ENCODE results near the gene CRACR2A.

CRACR2A gene

DNA sequence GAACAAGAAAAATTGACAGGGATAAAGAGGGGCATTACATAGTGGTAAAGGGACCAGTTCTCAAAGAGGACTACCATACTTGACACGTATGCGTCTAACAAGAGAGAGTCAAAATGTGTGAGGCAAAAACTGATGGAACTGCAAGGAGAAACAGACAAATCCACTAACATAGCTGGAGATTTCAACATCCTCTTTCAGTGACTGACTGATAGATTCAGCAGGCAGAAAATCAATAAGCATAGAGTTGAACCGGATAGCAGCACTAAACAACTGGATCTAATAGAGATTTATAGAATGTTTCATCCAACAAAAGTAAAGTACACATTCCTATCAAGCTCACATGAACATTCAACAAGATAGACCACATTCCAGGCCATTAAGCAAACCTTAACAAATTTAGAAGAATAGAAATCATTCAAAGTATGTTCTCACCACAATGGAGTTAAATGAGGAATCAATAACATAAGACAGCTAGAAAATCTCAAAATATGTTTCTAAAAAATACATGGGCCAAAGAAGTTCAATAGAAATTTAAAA is 16.1 kb upstream of the CRACR2A start:
- TF ChIP-seq, protein P1, sequence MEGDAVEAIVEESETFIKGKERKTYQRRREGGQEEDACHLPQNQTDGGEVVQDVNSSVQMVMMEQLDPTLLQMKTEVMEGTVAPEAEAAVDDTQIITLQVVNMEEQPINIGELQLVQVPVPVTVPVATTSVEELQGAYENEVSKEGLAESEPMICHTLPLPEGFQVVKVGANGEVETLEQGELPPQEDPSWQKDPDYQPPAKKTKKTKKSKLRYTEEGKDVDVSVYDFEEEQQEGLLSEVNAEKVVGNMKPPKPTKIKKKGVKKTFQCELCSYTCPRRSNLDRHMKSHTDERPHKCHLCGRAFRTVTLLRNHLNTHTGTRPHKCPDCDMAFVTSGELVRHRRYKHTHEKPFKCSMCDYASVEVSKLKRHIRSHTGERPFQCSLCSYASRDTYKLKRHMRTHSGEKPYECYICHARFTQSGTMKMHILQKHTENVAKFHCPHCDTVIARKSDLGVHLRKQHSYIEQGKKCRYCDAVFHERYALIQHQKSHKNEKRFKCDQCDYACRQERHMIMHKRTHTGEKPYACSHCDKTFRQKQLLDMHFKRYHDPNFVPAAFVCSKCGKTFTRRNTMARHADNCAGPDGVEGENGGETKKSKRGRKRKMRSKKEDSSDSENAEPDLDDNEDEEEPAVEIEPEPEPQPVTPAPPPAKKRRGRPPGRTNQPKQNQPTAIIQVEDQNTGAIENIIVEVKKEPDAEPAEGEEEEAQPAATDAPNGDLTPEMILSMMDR (IDR thresholded peaks at IDR 0.05): no peak

DNA sequence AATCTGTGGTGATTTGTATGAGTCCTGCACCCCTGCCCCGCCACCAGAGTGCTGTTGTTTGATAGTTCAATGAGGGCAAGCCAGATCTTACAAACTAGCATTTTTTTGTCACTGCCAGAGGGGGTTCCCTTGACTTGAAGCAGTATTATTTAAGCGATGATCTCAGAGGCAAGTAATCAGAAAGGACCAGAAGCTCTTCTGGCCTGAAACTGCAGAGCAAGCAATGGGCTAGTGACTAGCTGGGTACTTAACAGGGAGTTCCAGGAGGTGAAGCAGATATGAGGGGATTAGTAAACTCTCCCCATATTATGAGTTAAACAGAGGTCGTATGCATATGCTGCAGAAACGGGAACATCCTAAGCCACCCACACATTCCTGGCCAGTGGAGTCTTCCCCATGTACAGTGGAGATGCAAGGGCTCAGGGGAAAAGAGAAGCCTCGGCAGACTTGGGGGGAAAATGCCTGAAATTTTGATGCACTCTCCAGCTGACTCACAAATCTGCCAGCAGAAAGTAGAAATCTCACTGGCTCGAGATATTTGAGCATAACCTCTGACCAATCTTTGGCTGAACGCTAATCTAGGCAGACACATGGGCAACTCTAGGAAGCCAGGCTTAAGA is 8.3 kb upstream of the CRACR2A start:
- TF ChIP-seq, protein P1 (IDR thresholded peaks at IDR 0.05): no peak

DNA sequence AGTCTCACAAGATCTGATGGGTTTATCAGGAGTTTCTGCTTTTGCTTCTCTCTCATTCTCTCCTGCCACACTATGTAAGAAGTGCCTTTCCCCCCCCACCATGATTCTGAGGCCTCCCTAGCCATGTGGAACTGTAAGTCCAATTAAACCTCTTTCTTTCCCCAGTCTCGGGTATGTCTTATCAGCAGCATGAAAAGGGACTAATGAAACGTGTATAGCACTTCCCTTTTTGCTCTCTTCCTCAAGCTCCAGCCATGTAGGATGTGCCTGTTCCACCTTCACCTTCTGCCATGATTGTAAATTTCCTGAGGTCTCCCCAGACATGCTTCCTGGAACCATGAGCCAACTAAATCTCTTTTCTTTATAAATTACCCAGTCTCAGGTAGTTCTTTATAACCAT is 7.0 kb upstream of the CRACR2A start:
- TF ChIP-seq, protein P1 (IDR thresholded peaks at IDR 0.05): no peak

DNA sequence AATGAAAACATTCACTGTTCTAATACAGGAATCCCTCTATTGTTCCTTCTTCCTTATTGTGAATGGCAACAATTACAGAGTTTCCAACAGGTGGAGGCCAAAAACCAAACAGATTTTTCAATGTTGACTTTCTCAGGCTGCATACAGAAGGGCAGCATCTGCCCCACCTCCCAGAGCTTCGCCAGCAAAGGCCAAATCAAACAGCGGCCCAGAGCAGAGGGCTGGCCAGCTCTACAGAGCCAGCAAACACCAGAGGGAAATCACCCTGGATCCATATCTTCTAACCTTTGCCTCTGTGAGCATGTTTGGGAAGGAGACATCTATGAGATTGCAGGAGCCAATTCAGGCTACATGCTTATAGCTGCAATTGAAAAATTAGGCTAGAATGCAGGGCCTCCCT is 4.4 kb upstream of the CRACR2A start:
- TF ChIP-seq, protein P1 (IDR thresholded peaks at IDR 0.05): no peak

DNA sequence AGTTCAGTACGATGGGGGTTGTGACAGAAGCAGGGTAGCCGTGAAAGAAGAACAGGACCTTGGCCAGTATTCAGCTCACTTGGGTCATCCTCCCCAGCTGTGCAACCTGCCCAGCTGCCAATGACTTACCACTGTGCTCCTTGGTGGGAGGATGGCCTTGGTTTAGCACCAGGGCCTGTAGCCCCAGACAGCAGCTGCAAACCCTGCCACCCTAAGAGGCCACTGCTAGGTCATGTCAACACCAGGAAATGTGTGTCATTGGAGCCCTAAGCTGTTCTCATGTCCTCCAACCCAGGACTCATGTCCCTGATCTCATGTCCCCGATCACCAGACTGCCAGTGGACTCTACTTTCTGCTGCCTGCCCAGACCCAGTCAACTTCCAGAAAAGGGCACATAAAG is 3.0 kb upstream of the CRACR2A start:
- TF ChIP-seq, protein P1 (IDR thresholded peaks at IDR 0.05): no peak

DNA sequence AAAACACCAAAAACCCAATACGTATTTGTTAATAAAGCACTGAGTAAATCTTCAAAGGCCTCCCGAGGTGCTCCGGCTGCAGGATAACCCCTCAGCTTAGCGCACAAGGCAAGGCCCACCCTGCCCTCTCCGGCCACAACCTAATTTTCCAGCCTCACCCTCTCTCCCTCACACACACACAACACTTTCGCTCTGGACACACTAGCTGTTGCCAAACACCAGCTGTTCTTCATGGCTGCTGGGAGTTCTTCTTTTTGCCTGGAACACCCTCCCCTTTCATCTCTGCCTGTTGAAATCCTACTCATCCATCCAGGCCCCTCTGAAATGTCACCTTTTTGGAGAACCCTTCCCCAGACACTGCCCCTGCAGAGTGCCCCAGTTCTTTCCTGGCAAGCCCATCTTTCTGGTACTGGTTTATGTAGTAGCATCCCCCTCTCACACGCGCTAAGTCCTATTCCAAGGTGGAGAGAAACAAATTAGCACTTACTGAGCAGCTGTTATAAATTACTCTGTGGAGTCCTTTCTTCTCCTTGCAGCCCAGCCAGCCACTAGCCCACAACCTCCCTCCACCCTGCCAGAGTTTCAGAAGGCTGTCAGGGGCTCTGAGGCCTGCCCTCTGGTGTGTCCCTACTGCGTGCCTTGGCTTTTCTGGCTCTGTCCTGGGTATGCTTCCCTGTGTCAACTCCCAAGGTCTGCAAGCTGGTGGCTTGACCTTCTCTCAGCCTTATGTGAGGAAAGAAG is 805 bp upstream of the CRACR2A start:
- TF ChIP-seq, protein P1 (IDR thresholded peaks at IDR 0.05): no peak

DNA sequence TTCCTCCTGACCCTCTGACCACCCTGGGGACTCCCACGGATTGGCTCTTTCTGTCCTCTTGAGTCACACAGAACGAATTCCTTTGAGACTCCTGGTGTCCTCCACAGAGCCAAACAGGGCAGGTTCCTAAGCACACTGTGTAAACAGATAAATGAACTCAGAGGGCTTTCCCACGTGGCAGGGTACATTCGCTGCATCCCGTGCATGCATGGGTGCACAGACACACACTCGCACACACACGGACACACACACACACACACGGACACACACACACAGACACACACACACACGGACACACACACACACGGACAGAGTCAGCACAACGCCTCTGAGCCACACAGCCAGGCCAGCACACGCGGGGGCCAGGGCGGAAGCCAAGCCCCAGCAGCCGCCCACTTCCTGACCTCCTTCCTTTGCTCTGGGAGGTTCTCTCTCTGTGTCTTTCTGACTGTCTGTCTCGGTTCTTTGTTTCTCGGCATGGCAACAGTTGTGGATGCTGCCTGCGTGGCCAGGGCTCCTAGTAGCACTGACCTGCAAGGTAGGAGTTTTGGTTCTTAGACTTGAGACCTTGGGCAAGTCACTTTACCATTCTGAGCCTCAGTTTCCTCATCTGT is 706 bp downstream of the CRACR2A start:
- TF ChIP-seq, protein P1 (IDR thresholded peaks at IDR 0.05): no peak
